H9 (cell line): ENCODE data around the gene EXOC2. TPM values are rescaled to one million over a fixed set of nuclear protein-coding genes. Genes with fewer than 3 reads are reported as not detected.

ENCODE experiments used
- DNase-seq: peaks from one replicate; pipeline ENCODE4 v3.0.0-alpha.2; 2017
- H2AFZ ChIP-seq: one replicate; pipeline ENCODE4 v1.6.1; 2013; ENCODE audit warnings: mild to moderate bottlenecking, low read length, control low read depth, moderate library complexity
- H2AK5ac ChIP-seq: 2 replicates; pipeline ENCODE4 v1.6.1; 2013; ENCODE audit warnings: low read length, control low read depth, mixed read lengths; ENCODE audit not compliant: insufficient read length
- H2BK120ac ChIP-seq: one replicate; pipeline ENCODE4 v1.6.1; 2013; ENCODE audit warnings: low read depth, mild to moderate bottlenecking, low read length, control low read depth, inconsistent platforms; ENCODE audit not compliant: poor library complexity, severe bottlenecking
- H2BK12ac ChIP-seq: 2 replicates; pipeline ENCODE4 v1.6.1; 2013; ENCODE audit warnings: low read length, control low read depth, mixed read lengths, low read depth; ENCODE audit not compliant: insufficient read length
- H2BK15ac ChIP-seq: 2 replicates; pipeline ENCODE4 v1.6.1; 2013; ENCODE audit warnings: low read depth, low read length, control low read depth
- H2BK20ac ChIP-seq: one replicate; pipeline ENCODE4 v1.6.1; 2013; ENCODE audit warnings: low read depth, mild to moderate bottlenecking, low read length, control low read depth, inconsistent platforms; ENCODE audit not compliant: poor library complexity, severe bottlenecking
- H2BK5ac ChIP-seq: 2 replicates; pipeline ENCODE4 v1.6.1; 2013; ENCODE audit warnings: low read length, control low read depth, mixed read lengths; ENCODE audit not compliant: insufficient read length
- H3K14ac ChIP-seq: 2 replicates; pipeline ENCODE4 v1.6.1; 2013; ENCODE audit warnings: low read length, control low read depth; ENCODE audit not compliant: insufficient read depth
- H3K18ac ChIP-seq: 2 replicates; pipeline ENCODE4 v1.6.1; 2013; ENCODE audit warnings: low read depth, mild to moderate bottlenecking, mixed read lengths, low read length, control low read depth; ENCODE audit not compliant: insufficient read length
- H3K23ac ChIP-seq: 2 replicates; pipeline ENCODE4 v1.6.1; 2013; ENCODE audit warnings: low read length, control low read depth, mixed read lengths, low read depth; ENCODE audit not compliant: insufficient read length
- H3K23me2 ChIP-seq: 2 replicates; pipeline ENCODE4 v1.6.1; 2013; ENCODE audit warnings: low read depth, mild to moderate bottlenecking, mixed read lengths, low read length, control low read depth; ENCODE audit not compliant: insufficient read length, poor library complexity, severe bottlenecking
- H3K27ac ChIP-seq: 2 replicates; pipeline ENCODE4 v1.5.1; 2013; ENCODE audit warnings: low read length, control low read depth, mixed read lengths, low read depth; ENCODE audit not compliant: insufficient read length
- H3K27me3 ChIP-seq: 2 replicates; pipeline ENCODE4 v1.6.1; 2013; ENCODE audit warnings: low read length, control low read depth, inconsistent platforms; ENCODE audit not compliant: insufficient read depth
- H3K4ac ChIP-seq: 2 replicates; pipeline ENCODE4 v1.6.1; 2013; ENCODE audit warnings: low read depth, mild to moderate bottlenecking, control low read depth, inconsistent platforms, low read length, moderate library complexity
- H3K4me1 ChIP-seq: 2 replicates; pipeline ENCODE4 v1.6.1; 2013; ENCODE audit warnings: low read length, control low read depth, inconsistent platforms; ENCODE audit not compliant: insufficient read depth
- H3K4me2 ChIP-seq: 2 replicates; pipeline ENCODE4 v1.6.1; 2013; ENCODE audit warnings: low read length, control low read depth, mixed read lengths; ENCODE audit not compliant: insufficient read length, insufficient read depth
- H3K56ac ChIP-seq: 2 replicates; pipeline ENCODE4 v1.6.1; 2013; ENCODE audit warnings: low read depth, mild to moderate bottlenecking, mixed read lengths, low read length, control low read depth; ENCODE audit not compliant: insufficient read length
- H3K79me1 ChIP-seq: 2 replicates; pipeline ENCODE4 v1.6.1; 2013; ENCODE audit warnings: low read depth, mild to moderate bottlenecking, moderate library complexity, low read length, control low read depth, inconsistent platforms; ENCODE audit not compliant: insufficient read depth, poor library complexity, severe bottlenecking
- H3K79me2 ChIP-seq: 2 replicates; pipeline ENCODE4 v1.6.1; 2013; ENCODE audit warnings: low read length, control low read depth, inconsistent platforms; ENCODE audit not compliant: insufficient read depth
- H3K9ac ChIP-seq: 2 replicates; pipeline ENCODE4 v1.6.1; 2013; ENCODE audit warnings: low read length, control low read depth, mixed read lengths; ENCODE audit not compliant: insufficient read length; ENCODE audit errors: extremely low read depth
- H3K9me3 ChIP-seq: one replicate; pipeline ENCODE4 v1.6.1; 2013; ENCODE audit warnings: low read depth, low read length, inconsistent platforms; ENCODE audit not compliant: control insufficient read depth
- H3T11ph ChIP-seq: one replicate; pipeline ENCODE4 v1.6.1; 2013; ENCODE audit warnings: mild to moderate bottlenecking, low read length, control low read depth, inconsistent platforms
- H4K20me1 ChIP-seq: one replicate; pipeline ENCODE4 v1.6.1; 2013; ENCODE audit not compliant: control insufficient read depth, insufficient read length, insufficient read depth
- H4K5ac ChIP-seq: 2 replicates; pipeline ENCODE4 v1.6.1; 2013; ENCODE audit warnings: low read depth, mild to moderate bottlenecking, mixed read lengths, low read length, control low read depth; ENCODE audit not compliant: insufficient read length
- H4K8ac ChIP-seq: replicated peaks from 2 replicates; pipeline ENCODE4 v1.6.1; 2013; ENCODE audit warnings: low read length, control low read depth, mixed read lengths, low read depth; ENCODE audit not compliant: insufficient read length
- H4K91ac ChIP-seq: 2 replicates; pipeline ENCODE4 v1.6.1; 2013; ENCODE audit warnings: low read depth, mild to moderate bottlenecking, moderate library complexity, mixed read lengths, low read length, control low read depth; ENCODE audit not compliant: insufficient read length
- H3K27ac Mint-ChIP-seq, 3 experiments: 2 replicates in 2 of 3; 3 replicates in 1 of 3; pipeline ENCODE4 v1.8.0; 2020 to 2021; ENCODE audit warnings: mixed read lengths in 3 of 3, mild to moderate bottlenecking in 1 of 3, moderate library complexity in 1 of 3
- H3K27me3 Mint-ChIP-seq: 2 replicates; pipeline ENCODE4 v1.8.0; 2021; ENCODE audit warnings: low read depth, mild to moderate bottlenecking, moderate library complexity, mixed read lengths
- H3K36me3 Mint-ChIP-seq, 3 experiments: 2 replicates in 2 of 3; 3 replicates in 1 of 3; pipeline ENCODE4 v1.8.0; 2020 to 2021; ENCODE audit warnings: low read depth in 3 of 3, mixed read lengths in 3 of 3; ENCODE audit not compliant: insufficient read depth in 1 of 3
- H3K4me1 Mint-ChIP-seq, 2 experiments: 2 replicates each; pipeline ENCODE4 v1.8.0; 2020; ENCODE audit warnings: mixed read lengths in 2 of 2
- H3K4me3 Mint-ChIP-seq, 2 experiments: 2 replicates in 1 of 2; 3 replicates in 1 of 2; pipeline ENCODE4 v1.8.0; 2020 to 2021; ENCODE audit warnings: mild to moderate bottlenecking in 2 of 2, mixed read lengths in 2 of 2, moderate library complexity in 1 of 2
- H3K9me3 Mint-ChIP-seq, 2 experiments: 2 replicates in 1 of 2; 3 replicates in 1 of 2; pipeline ENCODE4 v1.8.0; 2020; ENCODE audit warnings: mild to moderate bottlenecking in 2 of 2, mixed read lengths in 2 of 2, moderate library complexity in 1 of 2
- WGBS: extraction: QIAGEN DNeasy Blood & Tissue Kit; methylation state at CpG from one replicate; pipeline ENCODE4 v1.1.7; 2013; ENCODE audit warnings: missing lambda C conversion rate, low lambda C conversion rate, mixed read lengths; ENCODE audit not compliant: insufficient read length; ENCODE audit errors: extremely low coverage; 5-methylcytosine and 5-hydroxymethylcytosine counted together
- total RNA-seq: library from RNA; stranded (reverse); gene quantifications from 2 replicates; pipeline ENCODE4 v1.2.1, GENCODE V29; 2021
- TF ChIP-seq, protein P1 (sequence below): fragments of 200-600 bp; sonication (generic); conservative IDR thresholded peaks from 3 replicates; pipeline ENCODE4 v1.8.0; 2021; ENCODE audit warnings: antibody characterized with exemption, mild to moderate bottlenecking

Gene EXOC2
- total RNA-seq, 1 experiment from 2014 or later = 29.9 TPM

DNA sequence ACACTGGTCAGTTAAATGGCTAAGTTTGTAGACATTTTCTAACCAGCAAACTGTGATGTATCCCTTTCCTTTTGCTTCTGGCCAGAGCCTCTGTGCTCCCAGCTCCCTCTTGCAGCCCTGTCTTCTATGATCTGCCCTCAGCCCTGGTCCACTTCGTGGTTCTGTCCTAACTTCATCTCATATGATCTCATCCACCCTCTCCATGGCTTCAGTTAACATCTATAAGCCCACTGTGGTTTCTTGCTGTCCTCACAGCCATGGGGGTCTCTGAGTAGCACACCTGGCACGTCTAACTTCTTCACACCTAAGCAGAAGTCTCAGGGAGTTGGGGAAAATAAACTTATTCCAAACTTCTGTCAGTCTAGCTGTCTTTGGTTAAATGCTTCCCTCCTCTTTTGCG, 219.6 kb downstream of the EXOC2 start:
- Histone ChIP-seq H3K9ac (no peak overlapping the region), H2BK20ac (no peak overlapping the region), H2BK120ac (no peak overlapping the region), H3K23me2 (no peaks in the 10 kb centered on the region), H3K56ac (no peak overlapping the region), H2AK5ac (no peak overlapping the region), H3K27ac (no peak overlapping the region), H3K4ac (no peak overlapping the region), H4K8ac (no peak overlapping the region), H4K5ac (no peak overlapping the region), H3K79me1 (no peaks in the 10 kb centered on the region), H4K91ac (no peak overlapping the region), H3T11ph (no peak overlapping the region), H3K4me1 (no peaks in the 10 kb centered on the region), H3K4me2 (no peak overlapping the region), H3K23ac (no peak overlapping the region), H2BK5ac (no peak overlapping the region), H4K20me1 (no peaks in the 10 kb centered on the region), H3K9me3 (no peaks in the 10 kb centered on the region), H3K14ac (no peak overlapping the region), H2BK15ac (no peak overlapping the region), H3K18ac (no peak overlapping the region), H3K27me3 (no peaks in the 10 kb centered on the region), H2AFZ (no peak overlapping the region), H3K79me2 (no peaks in the 10 kb centered on the region), H2BK12ac (no peak overlapping the region)
- no CpG with 5 or more reads among the region's 3 CpGs for WGBS
- Mint-ChIP-seq H3K4me1 (peaks cover 4 to 11% of the 10 kb centered on the region in 2 experiments; a peak in 2 of 4 replicates), H3K36me3 (no peaks in the 10 kb centered on the region), H3K4me3 (no peak overlapping the region), H3K27ac (peak overlapping the region in 1 of 3 experiments; percentile 5; a peak in 1 of 7 replicates), H3K27me3 (no peaks in the 10 kb centered on the region; the same call in 1 of the 2 replicates), H3K9me3 (peaks cover 0 to 2% of the 10 kb centered on the region in 2 experiments; a peak in 1 of 5 replicates)
- DNase-seq = no peak
- TF ChIP-seq, protein P1, sequence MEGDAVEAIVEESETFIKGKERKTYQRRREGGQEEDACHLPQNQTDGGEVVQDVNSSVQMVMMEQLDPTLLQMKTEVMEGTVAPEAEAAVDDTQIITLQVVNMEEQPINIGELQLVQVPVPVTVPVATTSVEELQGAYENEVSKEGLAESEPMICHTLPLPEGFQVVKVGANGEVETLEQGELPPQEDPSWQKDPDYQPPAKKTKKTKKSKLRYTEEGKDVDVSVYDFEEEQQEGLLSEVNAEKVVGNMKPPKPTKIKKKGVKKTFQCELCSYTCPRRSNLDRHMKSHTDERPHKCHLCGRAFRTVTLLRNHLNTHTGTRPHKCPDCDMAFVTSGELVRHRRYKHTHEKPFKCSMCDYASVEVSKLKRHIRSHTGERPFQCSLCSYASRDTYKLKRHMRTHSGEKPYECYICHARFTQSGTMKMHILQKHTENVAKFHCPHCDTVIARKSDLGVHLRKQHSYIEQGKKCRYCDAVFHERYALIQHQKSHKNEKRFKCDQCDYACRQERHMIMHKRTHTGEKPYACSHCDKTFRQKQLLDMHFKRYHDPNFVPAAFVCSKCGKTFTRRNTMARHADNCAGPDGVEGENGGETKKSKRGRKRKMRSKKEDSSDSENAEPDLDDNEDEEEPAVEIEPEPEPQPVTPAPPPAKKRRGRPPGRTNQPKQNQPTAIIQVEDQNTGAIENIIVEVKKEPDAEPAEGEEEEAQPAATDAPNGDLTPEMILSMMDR = no peak
